Activated T-helper 1 cell treated with anti-CD3 and anti-CD28 coated beads, Interleukin-12 subunit alpha, Interleukin-12 subunit beta, Interleukin-2, Interleukin-4 antibody, amounts not matched to agents 30 ng/mL and 10 ng/mL and 1 ng/mL, durations not matched to agents 14 hours and 24 hours and 36 hours (primary cell): ENCODE data around the gene C11orf68. TPM values are rescaled to one million over a fixed set of nuclear protein-coding genes. Genes with fewer than 3 reads are reported as not detected.

Source experiments
- DNase-seq: peaks from one replicate; pipeline ENCODE4 v3.0.0; 2021; ENCODE audit warnings: low spot score
- H3K27ac Mint-ChIP-seq: one replicate; pipeline ENCODE4 v1.8.0; 2021; ENCODE audit warnings: mild to moderate bottlenecking, mixed read lengths
- H3K27me3 Mint-ChIP-seq: one replicate; pipeline ENCODE4 v1.8.0; 2022; ENCODE audit warnings: mild to moderate bottlenecking, moderate library complexity, mixed read lengths; ENCODE audit not compliant: insufficient read depth
- H3K36me3 Mint-ChIP-seq: one replicate; pipeline ENCODE4 v1.8.0; 2021; ENCODE audit warnings: low read depth, mixed read lengths
- H3K4me1 Mint-ChIP-seq: one replicate; pipeline ENCODE4 v1.8.0; 2021; ENCODE audit warnings: low read depth, mixed read lengths
- H3K4me3 Mint-ChIP-seq: one replicate; pipeline ENCODE4 v1.8.0; 2021; ENCODE audit warnings: mild to moderate bottlenecking, moderate library complexity, mixed read lengths
- H3K9me3 Mint-ChIP-seq: one replicate; pipeline ENCODE4 v1.8.0; 2021; ENCODE audit warnings: mixed read lengths
- intact Hi-C: fragments of 100-400 bp; cut with micrococcal nuclease; formaldehyde crosslinking; loops from one replicate; pipeline ENCODE4 v1.15.1; 2024
- total RNA-seq: library from RNA; stranded (reverse); gene quantifications from 2 replicates; pipeline ENCODE4 v1.2.3, GENCODE V29; 2022

C11orf68 gene
- total RNA-seq, 1 donor from 2014 or later: 21.4 TPM

DNA sequence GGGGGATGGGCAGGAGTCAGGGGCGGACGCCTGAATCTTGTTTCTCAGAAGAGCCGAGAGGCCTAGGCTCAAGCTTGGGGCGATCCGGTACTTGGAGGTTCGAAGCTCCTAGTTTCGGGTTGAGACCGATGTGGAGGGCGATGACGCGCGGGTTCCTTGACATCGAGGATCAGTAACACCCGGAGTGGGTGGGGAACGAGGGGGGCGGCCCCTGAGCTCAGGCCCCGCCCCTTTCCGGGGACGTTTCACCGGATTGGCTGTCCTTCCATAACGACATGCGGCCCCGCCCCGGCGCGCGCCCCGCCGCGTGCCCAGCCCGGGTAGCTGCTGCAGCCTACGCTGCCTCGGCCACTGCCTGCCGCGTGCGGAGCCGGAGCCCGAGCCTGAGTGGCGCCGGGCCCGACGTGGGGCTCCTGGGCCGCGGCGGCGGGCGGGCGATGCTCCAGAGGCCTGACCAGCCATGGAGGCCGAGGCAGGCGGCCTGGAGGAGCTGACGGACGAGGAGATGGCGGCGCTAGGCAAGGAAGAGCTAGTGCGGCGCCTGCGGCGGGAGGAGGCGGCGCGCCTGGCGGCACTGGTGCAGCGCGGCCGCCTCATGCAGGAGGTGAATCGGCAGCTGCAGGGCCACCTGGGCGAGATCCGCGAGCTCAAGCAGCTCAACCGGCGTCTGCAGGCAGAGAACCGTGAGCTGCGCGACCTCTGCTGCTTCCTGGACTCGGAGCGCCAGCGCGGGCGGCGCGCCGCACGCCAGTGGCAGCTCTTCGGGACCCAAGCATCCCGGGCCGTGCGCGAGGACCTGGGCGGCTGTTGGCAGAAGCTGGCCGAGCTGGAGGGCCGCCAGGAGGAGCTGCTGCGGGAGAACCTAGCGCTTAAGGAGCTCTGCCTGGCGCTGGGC is 28.3 kb downstream of the C11orf68 start, which contains the start of gene CCDC85B:
CCDC85B (plus strand) TSS at position 350 of the 895 bp plus-strand sequence; CDS start at position 461, 111 bp downstream.
- peak within 1 kb of the TSS; percentile 99 for H3K4me3 Mint-ChIP-seq
- H3K27ac Mint-ChIP-seq: peak within 1 kb of the TSS; percentile 96
- H3K36me3 Mint-ChIP-seq: peaks cover 27% of the 10 kb centered on the region
- H3K27me3 Mint-ChIP-seq: no peaks in the 10 kb centered on the region
- H3K9me3 Mint-ChIP-seq: no peaks in the 10 kb centered on the region
- peak; percentile 98 for DNase-seq
- intact Hi-C loops: loop anchor here (1.0 to 5.0 kb wide), 5 partner anchors 10 to 377 kb away; partner anchors contain the start of genes C11orf68, DRAP1, FOSL1 and KAT5
- peaks cover 58% of the 10 kb centered on the region for H3K4me1 Mint-ChIP-seq

DNA sequence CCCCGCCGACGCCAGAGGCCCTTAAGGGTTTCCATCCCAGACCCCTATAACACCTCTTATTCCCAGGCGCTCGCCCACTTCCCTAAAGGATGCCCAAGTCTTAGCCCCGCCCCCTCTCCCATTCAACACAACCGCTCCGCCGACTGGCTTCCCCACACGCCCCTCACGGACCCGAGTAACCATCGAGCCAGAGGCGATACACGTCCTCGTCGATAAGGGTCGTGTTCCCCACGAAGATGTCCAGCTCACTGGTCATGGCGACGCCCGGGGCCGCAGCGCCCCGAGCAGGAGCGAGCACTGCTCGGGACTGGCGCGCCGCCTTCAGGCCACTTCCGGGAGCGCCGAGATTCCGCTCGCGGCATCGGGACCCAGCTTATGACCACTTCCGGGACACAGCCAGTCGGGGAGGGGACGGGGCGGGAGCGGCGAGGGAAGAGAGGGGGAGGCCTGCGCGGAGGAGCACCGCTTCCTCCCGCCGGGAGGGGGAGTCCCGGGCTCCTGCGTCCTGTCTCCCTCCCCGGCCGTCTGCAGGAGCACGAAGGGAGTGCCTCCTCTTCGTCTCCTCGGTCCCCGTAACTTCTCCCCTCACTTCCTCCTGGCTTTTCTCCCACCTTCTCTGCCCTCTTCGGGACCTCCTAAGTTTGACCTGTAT is 30.6 kb downstream of the C11orf68 start, which contains the start of gene FIBP:
FIBP (minus strand) TSS at position 309 of the 652 bp plus-strand sequence; CDS start at position 256, 53 bp downstream.
- Mint-ChIP-seq H3K9me3 (no peaks in the 10 kb centered on the region), H3K36me3 (peaks cover 36% of the 10 kb centered on the region)

DNA sequence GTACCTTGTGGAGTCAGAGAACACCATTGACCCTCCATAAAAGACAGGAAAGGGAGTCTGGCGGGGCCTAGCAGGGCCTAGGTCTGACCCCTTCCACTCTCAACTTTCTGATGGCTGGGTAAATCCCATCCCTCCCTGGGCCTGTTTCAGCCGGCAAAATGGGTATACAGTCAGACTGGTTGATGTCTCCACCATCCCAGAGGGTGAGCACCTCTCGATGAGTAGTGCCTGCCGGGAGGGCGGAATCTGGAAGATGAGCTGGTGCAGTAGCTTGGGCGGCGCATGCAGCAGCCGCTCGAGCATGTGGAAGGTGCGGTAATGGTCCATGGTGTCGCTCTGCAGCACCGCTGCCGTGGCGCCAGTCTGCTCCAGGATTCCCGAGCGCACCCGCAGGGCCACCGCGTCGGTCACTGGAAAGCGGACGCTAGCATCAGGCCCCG is 31.1 kb downstream of the C11orf68 start:
- H3K4me1 Mint-ChIP-seq: peaks cover 53% of the 10 kb centered on the region
- DNase-seq: no peak
- intact Hi-C loops: loop anchor here (1.0 to 2.0 kb wide), 7 partner anchors 14 to 272 kb away; partner anchors contain the start of genes BANF1, EIF1AD, MUS81 and PCNX3

More for the DNA sequence above, 30.6 kb downstream of the C11orf68 start, which contains the start of gene FIBP:
- DNase-seq: peak; percentile 90
- H3K27me3 Mint-ChIP-seq: no peaks in the 10 kb centered on the region
- intact Hi-C loops: loop anchor here (1.0 to 2.0 kb wide), 7 partner anchors 15 to 273 kb away; partner anchors contain the start of genes BANF1, EIF1AD, MUS81 and PCNX3
- H3K4me3 Mint-ChIP-seq: peak within 1 kb of the TSS; percentile 99
- H3K4me1 Mint-ChIP-seq: peaks cover 58% of the 10 kb centered on the region
- H3K27ac Mint-ChIP-seq: peak within 1 kb of the TSS; percentile 96

DNA sequence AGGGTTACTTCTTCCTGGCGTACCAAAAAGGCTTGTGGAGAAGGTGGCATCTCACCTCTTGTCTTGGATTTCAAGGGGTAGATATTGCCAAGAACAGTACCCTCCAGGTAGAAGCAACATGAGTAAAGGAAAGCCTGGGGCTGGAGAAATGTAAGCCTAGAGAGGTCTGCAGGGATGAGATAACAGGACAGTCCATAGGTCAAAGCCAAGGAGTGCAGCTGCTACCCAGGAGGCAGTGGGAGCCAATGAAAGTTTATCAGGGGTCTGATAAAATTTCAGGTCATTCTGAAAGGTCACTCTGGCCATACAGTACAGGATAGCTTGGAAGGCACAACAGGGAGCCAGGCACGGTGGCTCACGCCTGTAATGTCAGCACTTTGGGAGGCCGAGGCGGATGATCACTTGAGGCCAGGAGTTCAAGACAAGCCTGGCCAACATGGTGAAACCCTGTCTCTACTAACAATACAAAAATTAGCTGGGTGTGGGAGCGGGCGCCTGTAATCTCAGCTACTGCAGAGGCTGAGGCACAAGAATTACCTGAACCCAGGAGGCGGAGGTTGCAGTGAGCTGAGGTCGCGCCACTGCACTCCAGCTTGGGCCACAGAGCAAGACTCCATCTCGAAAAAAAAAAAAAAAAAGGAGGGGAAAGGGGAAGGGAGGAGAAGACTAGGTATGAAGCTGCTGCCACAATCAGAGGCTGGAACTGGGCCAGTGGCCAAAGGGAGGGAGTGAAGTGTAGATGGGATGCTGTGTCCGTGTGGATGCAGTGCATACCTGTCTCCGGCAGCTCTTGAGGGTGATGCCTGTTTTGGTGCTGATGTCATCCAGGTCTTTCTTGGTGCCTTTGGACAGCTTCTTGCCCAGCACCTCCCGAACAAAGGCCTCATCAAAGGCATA is 31.8 kb downstream of the C11orf68 start:
- no peaks in the 10 kb centered on the region for H3K27me3 Mint-ChIP-seq
- H3K9me3 Mint-ChIP-seq: no peaks in the 10 kb centered on the region
- intact Hi-C loops: no loop called here
- peak overlapping the region; percentile 96 for H3K27ac Mint-ChIP-seq
- peaks cover 32% of the 10 kb centered on the region for H3K36me3 Mint-ChIP-seq
- H3K4me3 Mint-ChIP-seq: peak overlapping the region; percentile 99
- peaks cover 46% of the 10 kb centered on the region for H3K4me1 Mint-ChIP-seq
- no peak for DNase-seq

More for the DNA sequence above, 31.1 kb downstream of the C11orf68 start:
- Mint-ChIP-seq H3K9me3 (no peaks in the 10 kb centered on the region), H3K36me3 (peaks cover 35% of the 10 kb centered on the region), H3K27me3 (no peaks in the 10 kb centered on the region), H3K27ac (peak overlapping the region; percentile 96), H3K4me3 (peak overlapping the region; percentile 99)

DNA sequence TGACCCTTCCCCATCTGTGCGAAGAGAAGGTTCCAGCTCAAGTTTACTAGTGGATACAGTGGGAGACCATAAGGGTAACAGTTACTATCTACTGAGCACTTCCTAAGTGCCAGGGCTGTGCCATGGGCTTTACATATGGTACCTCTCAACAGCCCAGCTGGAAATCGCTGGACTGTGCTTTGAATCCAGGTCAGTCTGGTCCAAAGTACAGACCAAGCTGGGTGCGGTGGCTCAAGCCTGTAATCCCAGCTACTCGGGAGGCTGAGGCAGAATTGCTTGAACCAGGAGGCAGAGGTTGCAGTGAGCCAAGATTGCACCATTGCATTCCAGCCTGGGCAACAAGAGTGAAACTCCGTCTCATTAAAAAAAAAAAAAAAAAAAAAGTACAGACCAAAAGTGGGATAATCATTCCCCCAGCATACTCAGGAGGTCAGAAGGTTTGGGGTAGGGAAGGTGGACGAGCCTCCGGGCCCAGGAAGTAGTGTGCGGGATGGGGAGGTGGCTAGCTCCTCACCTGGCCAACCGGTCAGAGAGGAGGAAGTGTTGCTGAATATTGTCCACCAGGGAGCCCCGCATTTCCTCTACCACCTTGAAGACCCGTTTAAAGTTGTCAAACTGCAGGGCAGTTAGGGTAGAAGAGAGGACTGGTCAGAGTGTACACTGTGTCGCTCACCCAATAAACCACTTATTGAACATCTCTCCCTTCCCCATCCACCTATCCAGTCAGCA is 32.9 kb downstream of the C11orf68 start:
- H3K4me1 Mint-ChIP-seq: peaks cover 50% of the 10 kb centered on the region
- intact Hi-C loops: loop anchor here (2.0 kb wide), 1 partner anchor 15 kb away; the partner anchor contains the start of gene FOSL1
- no peak for DNase-seq
- no peaks in the 10 kb centered on the region for H3K9me3 Mint-ChIP-seq
- peaks cover 29% of the 10 kb centered on the region for H3K36me3 Mint-ChIP-seq
- H3K4me3 Mint-ChIP-seq: peak overlapping the region; percentile 99
- no peaks in the 10 kb centered on the region for H3K27me3 Mint-ChIP-seq
- no peak overlapping the region for H3K27ac Mint-ChIP-seq

DNA sequence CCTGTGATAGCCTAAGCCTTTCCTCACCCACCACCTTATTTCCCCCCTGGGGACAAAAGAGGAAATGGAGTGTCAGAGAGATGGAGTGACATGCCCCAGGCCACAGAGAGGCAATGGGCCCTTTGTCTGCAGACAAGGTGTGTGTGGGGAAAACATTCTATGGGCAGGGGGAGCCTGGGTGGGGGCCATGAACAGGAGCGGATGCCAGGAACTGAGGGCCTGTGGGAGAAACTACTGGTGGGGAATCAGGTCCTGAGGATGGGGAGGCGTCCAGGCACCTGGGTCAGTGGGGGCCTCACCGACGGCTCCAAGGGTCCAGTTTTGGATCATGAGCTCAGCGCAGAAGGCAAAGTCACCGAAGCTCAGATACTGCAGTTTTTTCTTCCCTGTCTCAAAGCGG is 33.6 kb downstream of the C11orf68 start:
- H3K4me3 Mint-ChIP-seq: peak overlapping the region; percentile 33
- intact Hi-C loops: loop anchor here (2.0 kb wide), 1 partner anchor 16 kb away; the partner anchor contains the start of gene FOSL1
- H3K9me3 Mint-ChIP-seq: no peaks in the 10 kb centered on the region
- peaks cover 56% of the 10 kb centered on the region for H3K4me1 Mint-ChIP-seq
- peaks cover 29% of the 10 kb centered on the region for H3K36me3 Mint-ChIP-seq
- no peak for DNase-seq
- H3K27ac Mint-ChIP-seq: no peak overlapping the region
- H3K27me3 Mint-ChIP-seq: no peaks in the 10 kb centered on the region

DNA sequence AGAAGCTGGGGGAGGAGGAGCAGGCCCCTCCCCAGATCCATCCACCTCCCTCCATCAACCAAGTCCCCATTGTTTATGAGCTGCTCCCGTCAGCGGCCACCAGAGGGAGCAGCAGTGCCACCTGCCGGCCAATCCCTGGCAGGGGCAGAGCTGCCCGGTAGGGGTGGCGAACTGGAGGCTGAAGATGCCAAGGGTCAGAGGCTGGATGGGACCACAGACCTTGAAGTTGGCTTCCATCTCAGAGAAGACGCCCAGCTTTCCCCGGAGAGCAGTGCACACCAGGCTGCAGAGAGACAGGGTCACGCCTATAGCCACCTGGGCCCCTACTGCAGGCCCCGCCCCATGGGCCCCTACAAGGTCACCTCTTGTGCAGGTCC is 34.2 kb downstream of the C11orf68 start:
- Mint-ChIP-seq H3K9me3 (no peaks in the 10 kb centered on the region), H3K27ac (peak overlapping the region; percentile 40), H3K4me3 (peak overlapping the region; percentile 28), H3K4me1 (peaks cover 54% of the 10 kb centered on the region), H3K27me3 (no peaks in the 10 kb centered on the region), H3K36me3 (peaks cover 29% of the 10 kb centered on the region)
- intact Hi-C loops: loop anchor here (1.0 to 2.0 kb wide), 4 partner anchors 16 to 178 kb away; partner anchors contain the start of genes FOSL1 and MUS81
- peak; percentile 77 for DNase-seq

DNA sequence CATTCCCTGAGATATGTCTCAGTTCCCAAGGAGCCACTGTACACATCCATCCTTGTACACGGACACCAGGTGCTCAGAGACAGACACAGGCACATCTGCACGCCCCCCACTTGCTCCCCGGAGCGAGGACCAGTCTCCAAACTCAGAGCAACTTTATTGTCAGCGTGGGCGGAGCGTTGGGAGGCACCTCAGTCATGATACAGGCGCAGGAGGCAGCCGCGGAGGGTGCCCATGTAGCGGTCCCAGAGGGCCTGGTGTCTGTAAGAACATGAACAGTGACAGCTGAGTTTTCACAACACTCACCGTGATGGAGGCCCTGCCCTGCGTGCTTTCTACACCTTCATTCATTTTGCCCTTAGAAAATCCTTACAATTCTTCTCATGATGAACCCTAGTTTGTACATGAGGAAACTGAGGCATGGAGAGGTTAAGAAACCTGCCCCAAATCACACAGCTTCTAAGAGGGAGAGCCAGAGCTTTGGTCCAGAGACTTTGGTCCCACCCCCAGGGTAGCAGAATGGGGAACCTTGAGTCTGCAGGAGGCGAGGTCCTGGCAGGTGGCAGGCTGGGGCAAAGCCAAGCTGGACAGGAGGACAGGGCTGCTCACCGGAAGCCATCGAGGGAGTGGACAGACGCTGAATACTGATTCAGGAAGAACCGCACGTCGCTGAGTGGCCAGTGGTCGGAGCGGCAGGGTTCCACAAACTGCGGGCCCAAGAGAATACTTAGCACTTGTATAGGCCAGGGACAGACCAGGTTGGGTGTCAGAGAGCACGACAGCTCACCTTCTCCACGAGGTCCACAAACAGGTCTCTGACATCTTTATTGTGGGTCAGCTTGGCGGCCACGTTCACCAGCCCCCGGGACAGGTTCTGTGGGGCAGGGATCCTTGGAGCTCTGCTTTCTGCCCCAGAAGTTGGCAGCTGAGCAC is 34.8 kb downstream of the C11orf68 start:
- peak overlapping the region; percentile 40 for H3K27ac Mint-ChIP-seq
- H3K4me3 Mint-ChIP-seq: peak overlapping the region; percentile 28
- DNase-seq: no peak
- H3K36me3 Mint-ChIP-seq: peaks cover 29% of the 10 kb centered on the region
- no peaks in the 10 kb centered on the region for H3K9me3 Mint-ChIP-seq
- intact Hi-C loops: loop anchor here (1.0 to 2.0 kb wide), 4 partner anchors 17 to 178 kb away; partner anchors contain the start of genes FOSL1 and MUS81
- H3K4me1 Mint-ChIP-seq: peaks cover 54% of the 10 kb centered on the region
- no peaks in the 10 kb centered on the region for H3K27me3 Mint-ChIP-seq

DNA sequence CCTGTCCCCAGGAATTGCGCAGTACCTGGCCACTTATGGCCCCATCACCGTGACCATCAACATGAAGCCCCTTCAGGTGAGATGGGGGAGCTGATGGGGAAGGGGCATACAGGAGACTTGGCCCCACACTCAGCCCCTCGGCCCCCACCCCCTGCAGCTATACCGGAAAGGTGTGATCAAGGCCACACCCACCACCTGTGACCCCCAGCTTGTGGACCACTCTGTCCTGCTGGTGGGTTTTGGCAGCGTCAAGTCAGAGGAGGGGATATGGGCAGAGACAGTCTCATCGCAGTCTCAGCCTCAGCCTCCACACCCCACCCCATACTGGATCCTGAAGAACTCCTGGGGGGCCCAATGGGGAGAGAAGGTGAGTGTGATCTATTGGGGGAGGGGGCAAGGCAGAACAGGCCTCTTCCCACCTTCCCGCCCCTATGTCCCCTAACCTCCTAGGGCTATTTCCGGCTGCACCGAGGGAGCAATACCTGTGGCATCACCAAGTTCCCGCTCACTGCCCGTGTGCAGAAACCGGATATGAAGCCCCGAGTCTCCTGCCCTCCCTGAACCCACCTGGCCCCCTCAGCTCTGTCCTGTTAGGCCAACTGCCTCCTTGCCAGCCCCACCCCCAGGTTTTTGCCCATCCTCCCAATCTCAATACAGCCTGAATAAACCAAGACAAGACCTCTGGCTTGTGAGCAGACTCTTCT is 35.7 kb downstream of the C11orf68 start:
- no peak overlapping the region for H3K4me3 Mint-ChIP-seq
- H3K27ac Mint-ChIP-seq: no peak overlapping the region
- peaks cover 28% of the 10 kb centered on the region for H3K36me3 Mint-ChIP-seq
- intact Hi-C loops: no loop called here
- DNase-seq: no peak
- peaks cover 50% of the 10 kb centered on the region for H3K4me1 Mint-ChIP-seq
- H3K9me3 Mint-ChIP-seq: no peaks in the 10 kb centered on the region
- no peaks in the 10 kb centered on the region for H3K27me3 Mint-ChIP-seq
